ENCODE results near the gene UBAC2.

- TF ChIP-seq CTCF (IDR thresholded peaks at IDR 0.05) (no peak), POLR2A (IDR thresholded peaks at IDR 0.05) (no peak)
Observed at GRCh38 chr13:99323488-99323887, 122.8 kb downstream of the UBAC2 start.
